Naive B cell (primary cell): ENCODE results near the gene STT3B. TPM values are rescaled to one million over a fixed set of nuclear protein-coding genes. Genes with fewer than 3 reads are reported as not detected.

Experiments used
- ATAC-seq, 2 donors: fragments of 150-1000 bp; cut with Tn5 transposase; 2 replicates each; pipeline ENCODE4 v1.10.0; 2021; ENCODE audit warnings: low read depth in 2 of 2, mild to moderate bottlenecking in 2 of 2, moderate library complexity in 2 of 2
- DNase-seq: peaks from one replicate; pipeline ENCODE4 v3.0.0; 2022
- H3K27ac Mint-ChIP-seq, 6 donors: one replicate each; pipeline ENCODE4 v1.8.0; 2020 to 2022; ENCODE audit warnings: mild to moderate bottlenecking in 6 of 6, mixed read lengths in 6 of 6, moderate library complexity in 5 of 6, inconsistent platforms in 2 of 6
- H3K27me3 Mint-ChIP-seq, 3 donors: one replicate each; pipeline ENCODE4 v1.8.0; 2021 to 2022; ENCODE audit warnings: mixed read lengths in 3 of 3, mild to moderate bottlenecking in 1 of 3
- H3K36me3 Mint-ChIP-seq, 2 donors: one replicate each; pipeline ENCODE4 v1.8.0; 2020 to 2022; ENCODE audit warnings: mixed read lengths in 2 of 2, inconsistent platforms in 1 of 2, mild to moderate bottlenecking in 1 of 2
- H3K4me1 Mint-ChIP-seq, 3 donors: one replicate each; pipeline ENCODE4 v1.8.0; 2020 to 2022; ENCODE audit warnings: mixed read lengths in 3 of 3, inconsistent platforms in 1 of 3, mild to moderate bottlenecking in 1 of 3, moderate library complexity in 1 of 3
- H3K4me3 Mint-ChIP-seq, 8 donors: one replicate each; pipeline ENCODE4 v1.8.0; 2020 to 2022; ENCODE audit warnings: mild to moderate bottlenecking in 8 of 8, mixed read lengths in 8 of 8, moderate library complexity in 8 of 8, inconsistent platforms in 2 of 8
- H3K9me3 Mint-ChIP-seq, 7 donors: one replicate each; pipeline ENCODE4 v1.8.0; 2020 to 2022; ENCODE audit warnings: mixed read lengths in 7 of 7, mild to moderate bottlenecking in 5 of 7, inconsistent platforms in 2 of 7, moderate library complexity in 1 of 7
- polyA plus RNA-seq, 6 donors: library from polyadenylated mRNA; unstranded; fragments of 300-500 nt; fragmentation: Illumina TruSeq; gene quantifications; one replicate each; pipeline ENCODE4 v1.2.3, GENCODE V29; 2021; ENCODE audit warnings: low read depth in 6 of 6

STT3B gene
- polyA plus RNA-seq, 6 donors from 2014 or later = 58.0 to 80.3 (median 67.7) TPM

- Mint-ChIP-seq H3K9me3 (peaks cover 50 to 95% (median 69%) of the 10 kb centered on the region in 7 donors), H3K27me3 (no peaks in the 10 kb centered on the region), H3K27ac (no peak overlapping the region), H3K36me3 (peaks cover 87 to 99% of the 10 kb centered on the region in 2 donors), H3K4me3 (no peak overlapping the region), H3K4me1 (peaks cover 0 to 20% (median 10%) of the 10 kb centered on the region in 3 donors)
- no peak for ATAC-seq
- DNase-seq = no peak
These were observed 120.7 kb downstream of the STT3B start for GRCh38 chr3:31653464-31653863.

- peaks cover 0 to 20% (median 7%) of the 10 kb centered on the region in 3 donors for H3K4me1 Mint-ChIP-seq
- H3K27me3 Mint-ChIP-seq = no peaks in the 10 kb centered on the region
- peaks cover 41 to 79% (median 56%) of the 10 kb centered on the region in 7 donors for H3K9me3 Mint-ChIP-seq
- H3K36me3 Mint-ChIP-seq = peaks cover 82 to 100% of the 10 kb centered on the region in 2 donors
- H3K27ac Mint-ChIP-seq = peak overlapping the region in 1 of 6 donors; percentile 6
- DNase-seq = no peak
- no peak overlapping the region for H3K4me3 Mint-ChIP-seq
- ATAC-seq = no peak
These were observed 122.3 kb downstream of the STT3B start for GRCh38 chr3:31654998-31655397.

GRCh38 chr3:31659246-31659645 lies 126.5 kb downstream of the STT3B start:
- peaks cover 15 to 37% (median 23%) of the 10 kb centered on the region in 7 donors for H3K9me3 Mint-ChIP-seq
- peaks cover 82 to 93% of the 10 kb centered on the region in 2 donors for H3K36me3 Mint-ChIP-seq
- no peak for ATAC-seq
- DNase-seq = no peak
- no peak overlapping the region for H3K4me3 Mint-ChIP-seq
- peak overlapping the region in 3 of 6 donors; percentile 8 to 75 (median 45) for H3K27ac Mint-ChIP-seq
- no peaks in the 10 kb centered on the region for H3K27me3 Mint-ChIP-seq
- H3K4me1 Mint-ChIP-seq = peaks cover 0 to 17% (median 9%) of the 10 kb centered on the region in 3 donors

- peaks cover 0 to 17% (median 9%) of the 10 kb centered on the region in 3 donors for H3K4me1 Mint-ChIP-seq
- peaks cover 71 to 80% of the 10 kb centered on the region in 2 donors for H3K36me3 Mint-ChIP-seq
- H3K27ac Mint-ChIP-seq = peak overlapping the region in 3 of 6 donors; percentile 40 to 60 (median 47)
- H3K27me3 Mint-ChIP-seq = no peaks in the 10 kb centered on the region
- DNase-seq (no peak), ATAC-seq (no peak)
- peaks cover 3 to 16% (median 10%) of the 10 kb centered on the region in 7 donors for H3K9me3 Mint-ChIP-seq
- no peak overlapping the region for H3K4me3 Mint-ChIP-seq
These were observed 128.6 kb downstream of the STT3B start for GRCh38 chr3:31661286-31661685.

- H3K36me3 Mint-ChIP-seq = peaks cover 62 to 71% of the 10 kb centered on the region in 2 donors
- H3K4me3 Mint-ChIP-seq = no peak overlapping the region
- ATAC-seq (no peak), DNase-seq (no peak)
- peaks cover 0 to 12% (median 9%) of the 10 kb centered on the region in 3 donors for H3K4me1 Mint-ChIP-seq
- no peaks in the 10 kb centered on the region for H3K27me3 Mint-ChIP-seq
- H3K27ac Mint-ChIP-seq = peak overlapping the region; percentile 3 to 59 (median 37)
- peaks cover 2 to 10% (median 4%) of the 10 kb centered on the region in 7 donors for H3K9me3 Mint-ChIP-seq
These were observed 129.4 kb downstream of the STT3B start for GRCh38 chr3:31661993-31662670.

- H3K36me3 Mint-ChIP-seq = peaks cover 59 to 61% of the 10 kb centered on the region in 2 donors
- peak overlapping the region in 2 of 6 donors; percentile 32 to 69 for H3K27ac Mint-ChIP-seq
- no peaks in the 10 kb centered on the region for H3K9me3 Mint-ChIP-seq
- DNase-seq (no peak), ATAC-seq (no peak)
- H3K4me3 Mint-ChIP-seq = no peak overlapping the region
- H3K27me3 Mint-ChIP-seq = no peaks in the 10 kb centered on the region
- H3K4me1 Mint-ChIP-seq = peaks cover 0 to 5% (median 4%) of the 10 kb centered on the region in 3 donors
These were observed 131.3 kb downstream of the STT3B start for GRCh38 chr3:31664031-31664430.

- Mint-ChIP-seq H3K27me3 (no peaks in the 10 kb centered on the region), H3K4me1 (peaks cover 0 to 6% (median 2%) of the 10 kb centered on the region in 3 donors), H3K27ac (no peak overlapping the region), H3K4me3 (no peak overlapping the region), H3K36me3 (peaks cover 48 to 56% of the 10 kb centered on the region in 2 donors), H3K9me3 (peaks cover 0 to 4% (median 0%) of the 10 kb centered on the region in 7 donors)
- ATAC-seq = no peak
- DNase-seq = no peak
These were observed 134.9 kb downstream of the STT3B start for GRCh38 chr3:31667582-31667981.

GRCh38 chr3:31668242-31668641 lies 135.5 kb downstream of the STT3B start:
- peaks cover 0 to 11% (median 8%) of the 10 kb centered on the region in 3 donors for H3K4me1 Mint-ChIP-seq
- H3K4me3 Mint-ChIP-seq = no peak overlapping the region
- no peak for ATAC-seq
- peak overlapping the region in 1 of 6 donors; percentile 27 for H3K27ac Mint-ChIP-seq
- H3K36me3 Mint-ChIP-seq = peaks cover 48 to 55% of the 10 kb centered on the region in 2 donors
- no peak for DNase-seq
- peaks cover 0 to 4% (median 0%) of the 10 kb centered on the region in 7 donors for H3K9me3 Mint-ChIP-seq
- H3K27me3 Mint-ChIP-seq = no peaks in the 10 kb centered on the region

- H3K27me3 Mint-ChIP-seq = no peaks in the 10 kb centered on the region
- H3K27ac Mint-ChIP-seq = no peak overlapping the region
- peaks cover 49 to 53% of the 10 kb centered on the region in 2 donors for H3K36me3 Mint-ChIP-seq
- ATAC-seq = no peak
- no peak overlapping the region for H3K4me3 Mint-ChIP-seq
- H3K9me3 Mint-ChIP-seq = peaks cover 0 to 4% (median 0%) of the 10 kb centered on the region in 7 donors
- DNase-seq = no peak
- H3K4me1 Mint-ChIP-seq = peaks cover 0 to 15% (median 8%) of the 10 kb centered on the region in 3 donors
These were observed 137.4 kb downstream of the STT3B start for GRCh38 chr3:31670136-31670535.

- no peak for DNase-seq
- Mint-ChIP-seq H3K4me1 (peaks cover 0 to 15% (median 8%) of the 10 kb centered on the region in 3 donors), H3K27me3 (no peaks in the 10 kb centered on the region), H3K27ac (peak overlapping the region in 2 of 6 donors; percentile 4 to 39), H3K9me3 (peaks cover 0 to 4% (median 0%) of the 10 kb centered on the region in 7 donors), H3K4me3 (peak overlapping the region in 1 of 8 donors; percentile 7), H3K36me3 (peaks cover 50% of the 10 kb centered on the region in 2 donors)
- no peak for ATAC-seq
These were observed 138.0 kb downstream of the STT3B start for GRCh38 chr3:31670722-31671121.

GRCh38 chr3:31671451-31671850 lies 138.7 kb downstream of the STT3B start:
- Mint-ChIP-seq H3K27me3 (no peaks in the 10 kb centered on the region), H3K27ac (peak overlapping the region in 1 of 6 donors; percentile 39), H3K4me3 (no peak overlapping the region), H3K4me1 (peaks cover 0 to 15% (median 8%) of the 10 kb centered on the region in 3 donors), H3K9me3 (peaks cover 0 to 4% (median 0%) of the 10 kb centered on the region in 7 donors), H3K36me3 (peaks cover 48 to 50% of the 10 kb centered on the region in 2 donors)
- DNase-seq = no peak
- no peak for ATAC-seq

GRCh38 chr3:31671976-31672375 lies 139.3 kb downstream of the STT3B start:
- Mint-ChIP-seq H3K27ac (no peak overlapping the region), H3K27me3 (no peaks in the 10 kb centered on the region), H3K4me3 (peak overlapping the region in 1 of 8 donors; percentile 5), H3K36me3 (peaks cover 50 to 51% of the 10 kb centered on the region in 2 donors), H3K9me3 (peaks cover 0 to 4% (median 0%) of the 10 kb centered on the region in 7 donors), H3K4me1 (peaks cover 0 to 15% (median 8%) of the 10 kb centered on the region in 3 donors)
- DNase-seq (no peak), ATAC-seq (no peak)

- peaks cover 0 to 4% (median 0%) of the 10 kb centered on the region in 7 donors for H3K9me3 Mint-ChIP-seq
- no peak for ATAC-seq
- peaks cover 45 to 61% of the 10 kb centered on the region in 2 donors for H3K36me3 Mint-ChIP-seq
- H3K4me1 Mint-ChIP-seq = peaks cover 0 to 17% (median 11%) of the 10 kb centered on the region in 3 donors
- no peak for DNase-seq
- no peaks in the 10 kb centered on the region for H3K27me3 Mint-ChIP-seq
- no peak overlapping the region for H3K27ac Mint-ChIP-seq
- H3K4me3 Mint-ChIP-seq = no peak overlapping the region
These were observed 141.2 kb downstream of the STT3B start for GRCh38 chr3:31673950-31674349.

- H3K27me3 Mint-ChIP-seq = no peaks in the 10 kb centered on the region
- H3K27ac Mint-ChIP-seq = no peak overlapping the region
- no peak overlapping the region for H3K4me3 Mint-ChIP-seq
- H3K9me3 Mint-ChIP-seq = no peaks in the 10 kb centered on the region
- H3K36me3 Mint-ChIP-seq = peaks cover 42 to 58% of the 10 kb centered on the region in 2 donors
- no peak for ATAC-seq
- DNase-seq = no peak
- peaks cover 0 to 18% (median 16%) of the 10 kb centered on the region in 3 donors for H3K4me1 Mint-ChIP-seq
These were observed 143.8 kb downstream of the STT3B start for GRCh38 chr3:31676556-31676955.
